B cell (primary cell): ENCODE data around the gene AP3S1. TPM values are rescaled to one million over a fixed set of nuclear protein-coding genes. Genes with fewer than 3 reads are reported as not detected.

Experiments
- ATAC-seq: fragments of 200-7000 bp; cut with Tn5 transposase; one replicate; pipeline ENCODE4 v1.10.0; 2021; ENCODE audit warnings: low read depth, mild to moderate bottlenecking, moderate number of reproducible peaks, moderate library complexity
- CTCF ChIA-PET: fragments of 350-600 bp; sonication (Branson Sonifier 250); formaldehyde crosslinking; loops from one replicate; lab custom pipeline; 2021; ENCODE audit warnings: antibody characterized with exemption, inconsistent platforms; lab: Charles Lee
- POLR2A ChIA-PET: fragments of 350-600 bp; sonication (Branson Sonifier 250); formaldehyde crosslinking; loops from one replicate; lab custom pipeline; 2021; ENCODE audit warnings: antibody characterized with exemption; lab: Charles Lee
- DNase-seq: peaks from one replicate; pipeline ENCODE4 v3.0.0; 2013
- H2AFZ ChIP-seq: 2 replicates; pipeline ENCODE4 v1.6.1; 2012; ENCODE audit warnings: mild to moderate bottlenecking, low read depth, low read length; ENCODE audit not compliant: insufficient read depth, poor library complexity, severe bottlenecking
- H3K27ac ChIP-seq, 2 donors: 1 replicate in 1 of 2; 2 replicates in 1 of 2; pipeline ENCODE4 v1.5.1; 2012 to 2013; ENCODE audit warnings: low read length in 2 of 2, mild to moderate bottlenecking in 2 of 2, moderate library complexity in 1 of 2
- H3K27me3 ChIP-seq, 4 experiments: fragments of 200-600 bp in 1 of 4; sonication (generic) in 1 of 4; replicated peaks in 1 of 4; 1 replicate in 2 of 4; 2 replicates in 2 of 4; pipeline versions ENCODE4 v1.6.1 to v1.7.0; 2013 to 2016; ENCODE audit warnings: low read length in 3 of 4, mild to moderate bottlenecking in 2 of 4, mixed read lengths in 1 of 4, moderate library complexity in 1 of 4; ENCODE audit not compliant: insufficient read depth in 4 of 4, control insufficient read depth in 3 of 4; ENCODE audit errors: control extremely low read depth in 1 of 4
- H3K36me3 ChIP-seq, 2 experiments: replicated peaks in 1 of 2; 1 replicate in 1 of 2; 2 replicates in 1 of 2; pipeline versions ENCODE4 v1.6.1 to v1.7.1; 2013; ENCODE audit warnings: low read length in 1 of 2; ENCODE audit not compliant: insufficient read depth in 2 of 2, control insufficient read depth in 1 of 2; ENCODE audit errors: control extremely low read depth in 1 of 2, extremely low read depth in 1 of 2
- H3K4me1 ChIP-seq, 2 donors: fragments of 200-600 bp in 1 of 2; sonication (generic) in 1 of 2; 1 replicate in 1 of 2; 2 replicates in 1 of 2; pipeline versions ENCODE4 v1.5.1 to v1.6.1; 2013 to 2017; ENCODE audit warnings: low read length in 2 of 2; ENCODE audit not compliant: control insufficient read depth in 2 of 2, insufficient read depth in 2 of 2
- H3K4me2 ChIP-seq: replicated peaks from 2 replicates; pipeline ENCODE3; 2012; ENCODE audit warnings: mild to moderate bottlenecking, low read depth, low read length; ENCODE audit not compliant: poor library complexity, severe bottlenecking
- H3K4me3 ChIP-seq, 5 experiments: fragments of 200-600 bp in 1 of 5; sonication (generic) in 1 of 5; 1 replicate in 3 of 5; 2 replicates in 2 of 5; pipeline versions ENCODE4 v1.5.1 to v1.7.0; 2011 to 2016; ENCODE audit warnings: low read length in 4 of 5, mild to moderate bottlenecking in 4 of 5, low read depth in 2 of 5, control low read depth in 1 of 5, moderate library complexity in 1 of 5; ENCODE audit not compliant: insufficient read depth in 1 of 5; ENCODE audit errors: control extremely low read depth in 1 of 5, extremely low read depth in 1 of 5
- H3K79me2 ChIP-seq: fragments of 200-600 bp; sonication (generic); one replicate; pipeline ENCODE4 v1.6.0; 2016; ENCODE audit warnings: low read length; ENCODE audit not compliant: control insufficient read depth, insufficient read depth
- H3K9ac ChIP-seq: fragments of 200-600 bp; sonication (generic); 2 replicates; pipeline ENCODE4 v1.6.1; 2017; ENCODE audit warnings: mild to moderate bottlenecking, low read length, moderate library complexity
- H3K9me3 ChIP-seq, 3 donors: one replicate each; pipeline versions ENCODE4 v1.6.1 to v1.7.1; 2013; ENCODE audit warnings: low read length in 2 of 3; ENCODE audit not compliant: control insufficient read depth in 2 of 3, insufficient read depth in 1 of 3; ENCODE audit errors: control extremely low read depth in 1 of 3
- H4K20me1 ChIP-seq: 2 replicates; pipeline ENCODE4 v1.6.0; 2012; ENCODE audit warnings: mild to moderate bottlenecking, low read length; ENCODE audit not compliant: insufficient read depth, control insufficient read depth, poor library complexity, severe bottlenecking
- H3K27ac Mint-ChIP-seq: one replicate; pipeline ENCODE4 v1.8.0; 2021; ENCODE audit warnings: mixed read lengths
- H3K27me3 Mint-ChIP-seq: one replicate; pipeline ENCODE4 v1.8.0; 2021; ENCODE audit warnings: mixed read lengths
- H3K4me1 Mint-ChIP-seq: one replicate; pipeline ENCODE4 v1.8.0; 2021; ENCODE audit warnings: mixed read lengths
- H3K4me3 Mint-ChIP-seq: one replicate; pipeline ENCODE4 v1.8.0; 2021; ENCODE audit warnings: mixed read lengths
- H3K9me3 Mint-ChIP-seq: one replicate; pipeline ENCODE4 v1.8.0; 2022; ENCODE audit warnings: mixed read lengths; ENCODE audit not compliant: insufficient read depth
- CTCF ChIP-seq: fragments of 200-600 bp; IDR thresholded peaks from one replicate; pipeline ENCODE4 v1.8.0; 2022; ENCODE audit warnings: antibody characterized with exemption, mild to moderate bottlenecking
- EZH2 ChIP-seq: IDR thresholded peaks from 2 replicates; pipeline ENCODE4 v1.6.1; 2012; ENCODE audit warnings: borderline replicate concordance, low read depth, mild to moderate bottlenecking, moderate library complexity, low read length; ENCODE audit not compliant: insufficient read depth, poor library complexity, severe bottlenecking
- WGBS: methylation state at CpG from one replicate; pipeline ENCODE4 v1.1.5; 2013; ENCODE audit warnings: missing lambda C conversion rate; ENCODE audit not compliant: insufficient coverage; 5-methylcytosine and 5-hydroxymethylcytosine counted together
- intact Hi-C: fragments of 100-400 bp; cut with micrococcal nuclease; formaldehyde crosslinking; loops from one replicate; pipeline ENCODE4 v1.10.0; 2022
- polyA plus RNA-seq: library from polyadenylated mRNA; depleted of rRNA; stranded (reverse); fragments of >200 nt; gene quantifications from 2 replicates; pipeline ENCODE4 v1.2.3, GENCODE V29; 2012
- total RNA-seq, 2 donors: library from RNA; stranded (reverse); fragments of 120-200 nt in 1 of 2; gene quantifications; 1 replicate in 1 of 2; 2 replicates in 1 of 2; pipeline versions ENCODE4 v1.2.3 to v1.2.4, GENCODE V29; 2013 to 2022

Gene AP3S1
- total and polyA plus RNA-seq, 2 donors (not counting 1 experiment from before 2014, with no cell fraction given), result 12.8 to 47.6 TPM

GRCh38 chr5:115800108-115800507, 41.6 kb upstream of the AP3S1 start:
- no peak overlapping the region for H3K27ac Mint-ChIP-seq
- Histone ChIP-seq H3K4me3 (no peak overlapping the region), H3K36me3 (no peaks in the 10 kb centered on the region), H3K9me3 (no peaks in the 10 kb centered on the region), H2AFZ (no peak overlapping the region), H3K27ac (no peak overlapping the region), H3K9ac (no peak overlapping the region), H4K20me1 (no peaks in the 10 kb centered on the region), H3K4me1 (no peaks in the 10 kb centered on the region), H3K79me2 (no peaks in the 10 kb centered on the region), H3K4me2 (no peak overlapping the region), H3K27me3 (peaks cover 0 to 10% (median 2%) of the 10 kb centered on the region in 4 experiments)
- no peaks in the 10 kb centered on the region for H3K4me1 Mint-ChIP-seq
- intact Hi-C loops, result no loop called here
- WGBS, result 100% methylated on average over 1 of the region's 2 CpGs
- TF ChIP-seq EZH2, result no peak
- TF ChIP-seq CTCF, result no peak
- peaks cover 12% of the 10 kb centered on the region for H3K27me3 Mint-ChIP-seq
- ATAC-seq (no peak), DNase-seq (no peak)
- H3K9me3 Mint-ChIP-seq, result no peaks in the 10 kb centered on the region
- ChIA-PET POLR2A (no interaction called here), CTCF (no interaction called here)
- no peak overlapping the region for H3K4me3 Mint-ChIP-seq

GRCh38 chr5:115801152-115801551, 40.6 kb upstream of the AP3S1 start:
- Mint-ChIP-seq H3K9me3 (no peaks in the 10 kb centered on the region), H3K27me3 (peaks cover 13% of the 10 kb centered on the region), H3K4me1 (no peaks in the 10 kb centered on the region), H3K27ac (no peak overlapping the region), H3K4me3 (no peak overlapping the region)
- DNase-seq, result no peak
- CTCF ChIA-PET, result no interaction called here
- Histone ChIP-seq H3K27me3 (peaks cover 0 to 4% (median 2%) of the 10 kb centered on the region in 4 experiments), H3K36me3 (no peaks in the 10 kb centered on the region), H2AFZ (no peak overlapping the region), H3K79me2 (no peaks in the 10 kb centered on the region), H3K4me1 (no peaks in the 10 kb centered on the region), H3K4me3 (no peak overlapping the region), H4K20me1 (no peaks in the 10 kb centered on the region), H3K9me3 (no peaks in the 10 kb centered on the region), H3K27ac (no peak overlapping the region), H3K4me2 (no peak overlapping the region), H3K9ac (no peak overlapping the region)
- TF ChIP-seq CTCF (no peak), EZH2 (no peak)
- intact Hi-C loops, result no loop called here
- POLR2A ChIA-PET, result no interaction called here
- WGBS, result 100% methylated on average over 1 of the region's 2 CpGs
- ATAC-seq, result no peak
